ENCODE results near the gene LCN2. TPM values are rescaled to one million over a fixed set of nuclear protein-coding genes. Genes with fewer than 3 reads are reported as not detected.

LCN2 gene
- total and polyA plus RNA-seq, 10 of the 15 experiments (the other 5 are each of a cell fraction or from before 2014, with no cell fraction given) = not detected

GRCh38 chr9:128127568-128127989 lies 21.7 kb upstream of the LCN2 start, which contains the start of gene PTGES2 (continued):
- TF ChIP-seq SKIL (IDR thresholded peaks at IDR 0.05; ENCODE audit: low read depth, poor library complexity, severe bottlenecking) = no peak
- no peak for TF ChIP-seq PRDM15 (CRISPR knock-in tag; IDR thresholded peaks at IDR 0.05)
- no peak for TF ChIP-seq BRCA1 (IDR thresholded peaks at IDR 0.05; ENCODE audit: low read depth, low read length)
- TF ChIP-seq CHD4 (IDR thresholded peaks at IDR 0.05) = no peak
- TF ChIP-seq SMC3 (IDR thresholded peaks at IDR 0.05; ENCODE audit: borderline replicate concordance, low read length) = no peak
- TF ChIP-seq DPF2 (IDR thresholded peaks at IDR 0.05) = peak; percentile 87
- peak; percentile 75 for TF ChIP-seq NR2F1 (conservative IDR thresholded peaks at IDR 0.05)
- no peak for TF ChIP-seq STAT3 (IDR thresholded peaks at IDR 0.05; ENCODE audit: low read depth, low read length)
- TF ChIP-seq BCL3 (IDR thresholded peaks at IDR 0.05; ENCODE audit: borderline replicate concordance, insufficient read depth, low read depth, low read length, poor library complexity, severe bottlenecking) = no peak
- no peak for TF ChIP-seq MEF2B (IDR thresholded peaks at IDR 0.05; ENCODE audit: partially characterized antibody, poor library complexity, severe bottlenecking)
- no peak for TF ChIP-seq MYC (IDR thresholded peaks at IDR 0.05; ENCODE audit: insufficient read depth, insufficient read length, insufficient replicate concordance, low read length, severe bottlenecking)
- TF ChIP-seq NFIC (IDR thresholded peaks at IDR 0.05; ENCODE audit: low read depth, low read length) = no peak
- TF ChIP-seq ZNF24 (IDR thresholded peaks at IDR 0.05) = peak; percentile 25; the same call in 1 of the 2 replicates
- TF ChIP-seq ZBTB33 (IDR thresholded peaks at IDR 0.05) = no peak
- TF ChIP-seq FOXK2 (IDR thresholded peaks at IDR 0.05) = no peak
- no peak for TF ChIP-seq BCL11A (IDR thresholded peaks at IDR 0.05; ENCODE audit: low read depth, low read length)
- TF ChIP-seq ZSCAN29 (IDR thresholded peaks at IDR 0.05) = peak; percentile 43; the same call in 1 of the 2 replicates
- TF ChIP-seq EED (IDR thresholded peaks at IDR 0.05; ENCODE audit: low read depth) = no peak
- no peak for TF ChIP-seq KDM1A (IDR thresholded peaks at IDR 0.05; ENCODE audit: borderline replicate concordance)
- TF ChIP-seq MXI1 (IDR thresholded peaks at IDR 0.05; ENCODE audit: low read depth, low read length) = peak; percentile 71
- TF ChIP-seq MEF2A (IDR thresholded peaks at IDR 0.05; ENCODE audit: insufficient read depth, low read depth, low read length) = 0 out of 2 replicates have a peak, but pooled peaks have one; percentile 25
- TF ChIP-seq SMAD5 (IDR thresholded peaks at IDR 0.05; ENCODE audit: low read depth) = no peak
- TF ChIP-seq EZH2 (IDR thresholded peaks at IDR 0.05; ENCODE audit: borderline replicate concordance, control insufficient read depth, low read depth, low read length) = no peak
- no peak for TF ChIP-seq PAX5 (IDR thresholded peaks at IDR 0.05; ENCODE audit: borderline replicate concordance, low read depth, low read length)

Data from GM12878 (cell line).